Stimulated activated CD4-positive, alpha-beta T cell treated with anti-CD3 and anti-CD28 coated beads, Interleukin-4, amount 100 ng/mL, for 1 hour (primary cell): ENCODE data around the gene TMEM95.
"Not testable (repeated sequence)": the region's sequence is repeated elsewhere in the genome, so short reads cannot be mapped to it uniquely, and the experiment has no call there.

ENCODE experiments used
- DNase-seq: peaks from one replicate; pipeline ENCODE4 v3.0.0-alpha.2; 2020

Gene TMEM95

DNA sequence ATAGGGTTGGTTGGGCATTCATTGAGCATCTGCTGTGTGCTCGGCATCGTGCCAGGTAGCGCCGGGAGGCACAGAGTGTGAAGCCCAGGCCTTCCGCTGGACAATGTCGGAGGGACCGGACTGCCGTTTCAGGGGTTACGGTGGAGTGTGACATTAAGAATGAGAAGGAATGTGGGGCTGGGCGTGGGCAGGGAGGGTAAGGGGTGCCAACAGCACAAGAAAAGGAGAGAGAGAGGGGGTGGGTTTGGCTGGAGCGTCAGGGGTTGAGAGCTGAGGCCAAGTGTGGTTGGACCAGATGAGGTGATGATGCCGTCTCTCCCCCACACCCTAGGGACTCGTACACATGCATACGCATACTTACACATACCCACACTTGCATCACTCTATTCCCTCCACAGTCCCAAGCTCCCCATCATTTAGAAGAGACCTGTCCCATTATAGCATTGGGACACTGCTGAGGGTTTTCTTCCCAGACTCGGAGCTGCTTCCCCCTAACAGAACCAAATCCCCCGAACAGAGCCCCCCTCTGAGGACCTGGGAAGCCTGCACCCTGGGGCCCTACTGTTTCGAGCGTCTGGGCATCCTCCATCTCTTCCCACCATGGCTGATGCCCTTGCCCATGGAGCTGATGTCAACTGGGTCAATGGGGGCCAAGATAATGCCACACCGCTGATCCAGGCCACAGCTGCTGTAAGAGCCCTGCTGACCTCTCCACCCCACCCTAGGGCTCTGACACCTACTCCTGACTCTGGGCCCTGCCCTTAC lies 6.3 kb upstream of the TMEM95 start:
- DNase-seq: no peak

DNA sequence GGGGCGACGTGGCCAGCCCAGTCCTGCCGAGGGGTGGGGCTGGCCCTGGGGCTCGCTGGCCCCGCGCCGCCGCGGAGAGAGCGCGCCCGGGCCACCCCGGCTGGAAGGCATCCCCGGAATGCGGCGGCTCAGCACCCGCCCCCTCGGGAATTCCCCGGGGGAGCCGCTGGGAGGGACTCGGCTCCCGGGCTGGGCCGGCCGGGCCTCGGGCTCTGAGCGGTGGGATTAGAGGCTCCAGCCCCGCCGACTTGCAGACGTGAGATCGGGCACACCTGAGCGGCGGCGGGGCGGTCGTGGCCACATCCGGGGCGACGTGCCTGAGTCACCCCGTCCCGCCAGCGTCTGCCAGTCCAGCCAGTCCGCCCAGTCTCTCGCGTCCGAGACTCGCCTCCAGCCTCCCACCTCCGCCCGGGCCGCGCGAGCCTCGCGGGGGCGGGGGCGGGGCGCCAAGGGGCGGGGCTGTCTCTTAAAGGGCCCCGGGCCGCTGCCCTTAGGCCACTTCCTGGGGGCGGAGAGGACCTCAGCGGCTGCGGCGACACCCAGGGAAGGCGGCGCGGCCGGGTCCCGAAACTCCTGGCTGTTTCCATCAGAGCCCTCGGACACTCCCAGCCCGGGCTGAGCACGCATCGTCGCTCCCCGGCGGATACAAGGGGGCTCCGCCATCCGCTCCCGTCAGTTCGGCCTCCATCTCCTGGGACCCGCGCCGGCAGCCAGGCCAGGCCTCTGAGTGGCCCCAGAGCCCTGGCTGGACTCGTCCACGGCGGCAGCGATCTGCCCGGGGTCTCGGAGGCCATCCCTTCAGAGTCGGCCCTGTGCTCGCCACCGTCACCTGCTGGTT lies 3.1 kb upstream of the TMEM95 start, which contains the start of gene KCTD11:
Gene KCTD11, plus strand, starts transcription at position 498 of the 838 bp plus-strand sequence.
- peak; percentile 68 for DNase-seq

DNA sequence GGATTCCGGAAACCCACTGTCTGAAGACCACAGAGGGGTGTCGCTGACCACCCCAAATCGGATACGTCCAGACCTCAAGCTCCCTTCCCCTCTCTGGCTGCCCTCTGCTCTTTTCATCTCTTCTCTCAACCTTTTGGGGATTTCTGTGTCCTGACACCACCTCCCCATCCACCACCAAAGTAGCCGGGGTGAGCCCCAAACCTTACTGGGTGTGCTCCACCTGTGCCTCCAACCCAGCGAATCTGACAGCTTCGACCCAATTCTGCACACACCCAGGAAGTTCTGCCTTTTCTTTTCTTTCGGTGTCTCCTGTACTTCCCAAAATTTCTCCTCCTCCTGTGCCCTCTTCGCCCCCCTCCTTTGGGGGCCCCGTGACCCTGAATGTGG lies 2.5 kb upstream of the TMEM95 start:
- DNase-seq: no peak

DNA sequence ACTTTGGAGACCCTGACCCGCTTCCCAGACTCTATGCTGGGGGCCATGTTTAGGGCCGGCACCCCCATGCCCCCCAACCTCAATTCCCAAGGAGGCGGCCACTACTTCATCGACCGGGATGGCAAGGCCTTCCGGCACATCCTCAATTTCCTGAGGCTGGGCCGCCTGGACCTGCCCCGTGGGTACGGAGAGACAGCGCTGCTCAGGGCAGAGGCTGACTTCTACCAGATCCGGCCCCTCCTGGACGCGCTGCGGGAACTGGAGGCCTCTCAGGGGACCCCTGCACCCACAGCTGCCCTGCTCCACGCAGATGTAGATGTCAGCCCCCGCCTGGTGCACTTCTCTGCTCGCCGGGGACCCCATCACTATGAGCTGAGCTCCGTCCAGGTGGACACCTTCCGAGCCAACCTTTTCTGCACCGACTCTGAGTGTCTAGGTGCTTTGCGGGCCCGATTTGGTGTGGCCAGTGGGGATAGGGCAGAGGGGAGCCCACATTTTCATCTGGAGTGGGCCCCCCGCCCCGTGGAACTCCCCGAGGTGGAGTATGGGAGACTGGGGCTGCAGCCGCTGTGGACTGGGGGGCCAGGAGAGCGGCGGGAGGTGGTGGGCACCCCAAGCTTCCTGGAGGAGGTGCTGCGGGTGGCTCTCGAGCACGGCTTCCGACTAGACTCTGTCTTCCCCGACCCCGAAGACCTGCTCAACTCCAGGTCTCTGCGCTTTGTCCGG lies 1.9 kb upstream of the TMEM95 start:
- DNase-seq: no peak

DNA sequence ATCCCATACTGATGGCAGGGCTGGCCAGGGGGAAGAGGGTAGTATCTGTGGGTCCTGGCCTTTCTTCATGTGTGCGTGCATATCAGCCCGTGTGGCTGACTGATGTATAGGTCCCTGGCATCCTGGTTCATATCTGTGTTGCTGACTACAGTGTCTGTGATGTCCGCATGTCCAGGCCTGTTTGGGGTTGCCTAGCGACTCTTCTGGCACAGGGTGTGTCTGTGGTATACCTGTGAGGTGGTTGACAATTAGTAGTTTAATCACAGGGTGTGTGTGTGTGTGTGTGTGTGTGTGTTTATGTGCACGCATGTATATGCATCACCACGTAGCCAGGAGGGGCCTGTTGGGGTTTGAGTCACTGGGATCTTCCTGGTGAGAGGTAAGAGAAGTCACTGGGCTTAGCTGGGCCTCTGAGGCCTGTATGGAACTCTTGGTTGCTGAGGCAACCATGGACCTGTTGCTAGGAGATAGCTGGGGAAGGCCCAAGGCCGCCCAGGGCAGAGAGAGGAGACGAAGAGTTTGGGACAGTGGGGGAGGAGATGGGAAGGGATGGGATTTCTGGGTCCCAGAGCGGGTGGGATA lies 603 bp upstream of the TMEM95 start:
- DNase-seq: no peak

DNA sequence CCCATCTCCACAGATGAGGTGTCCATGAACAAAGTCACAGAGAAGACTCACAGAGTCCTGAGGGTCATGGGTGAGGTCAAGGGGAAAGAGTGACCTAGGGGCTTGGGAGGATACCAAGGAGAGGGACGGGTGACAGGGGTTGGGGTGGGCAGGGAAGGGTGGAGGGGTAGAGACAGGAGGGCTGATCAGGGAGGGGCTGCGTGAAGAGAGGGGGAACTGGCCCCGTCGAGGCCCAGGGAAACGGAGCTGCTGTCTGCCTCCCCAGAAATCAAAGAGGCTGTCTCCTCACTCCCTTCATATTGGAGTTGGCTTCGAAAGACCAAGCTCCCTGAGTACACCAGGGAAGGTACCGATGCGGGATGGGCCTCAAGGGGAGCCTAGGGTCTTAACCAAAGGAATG lies 617 bp downstream of the TMEM95 start:
- DNase-seq: no peak

DNA sequence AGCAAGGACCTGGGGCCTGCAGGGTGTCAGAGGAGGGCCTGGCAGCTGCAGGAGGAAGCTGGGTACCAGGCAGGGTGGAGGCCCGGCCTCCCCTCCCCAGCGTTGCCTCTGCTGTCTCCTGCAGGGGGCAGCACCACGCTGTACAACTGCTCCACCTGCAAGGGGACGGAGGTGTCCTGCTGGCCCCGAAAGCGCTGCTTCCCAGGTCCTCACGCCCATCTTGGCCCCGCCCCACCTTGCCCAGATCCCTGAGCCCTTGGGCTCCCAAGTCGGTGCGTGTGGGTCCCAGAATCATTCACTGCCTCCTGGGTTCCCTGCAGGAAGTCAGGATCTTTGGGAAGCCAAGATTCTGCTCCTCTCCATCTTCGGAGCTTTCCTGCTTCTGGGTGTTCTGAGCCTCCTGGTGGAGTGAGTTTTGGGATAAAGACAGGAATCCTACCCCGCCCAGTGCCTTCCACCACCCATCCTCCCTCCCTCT lies 1.2 kb downstream of the TMEM95 start:
- peak; percentile 84 for DNase-seq

DNA sequence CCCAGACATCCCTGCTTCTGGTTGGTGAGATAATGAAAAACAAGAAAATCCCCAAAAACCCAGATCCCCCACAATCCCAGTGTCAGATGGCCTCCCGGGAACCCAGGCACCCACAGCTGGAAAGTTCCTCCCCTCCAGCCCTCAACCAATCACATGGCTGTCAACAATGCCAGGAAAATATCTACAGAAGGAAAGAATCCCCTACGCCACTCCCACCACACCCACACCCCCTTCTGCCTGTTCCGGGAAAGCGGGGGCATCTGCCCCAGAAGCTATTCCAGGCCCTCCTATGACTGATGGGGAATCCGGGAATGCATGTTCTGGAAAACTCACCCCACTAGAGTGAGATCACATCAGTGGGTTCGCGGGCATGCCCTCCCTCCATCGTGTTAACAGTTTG lies 1.8 kb downstream of the TMEM95 start:
- no peak for DNase-seq

DNA sequence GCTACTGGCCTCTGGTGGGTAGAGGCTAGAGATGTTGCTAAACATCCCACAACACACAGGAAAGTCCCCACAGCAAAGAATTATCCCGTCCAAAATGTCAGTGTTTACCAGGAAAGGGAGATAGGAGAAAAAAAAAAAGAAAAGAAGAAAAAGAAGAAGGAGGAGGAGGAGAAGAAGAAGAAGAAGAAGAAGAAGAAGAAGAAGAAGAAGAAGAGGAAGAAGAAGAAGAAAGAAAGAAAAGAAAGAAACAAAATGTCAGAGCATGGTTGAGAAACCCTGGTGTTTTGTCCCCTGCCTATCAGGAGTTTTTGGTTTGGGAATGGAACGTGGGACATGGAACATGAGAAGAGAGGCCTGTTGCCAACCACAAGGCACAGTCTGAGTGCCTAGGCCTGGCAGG lies 2.4 kb downstream of the TMEM95 start:
- DNase-seq: no peak

DNA sequence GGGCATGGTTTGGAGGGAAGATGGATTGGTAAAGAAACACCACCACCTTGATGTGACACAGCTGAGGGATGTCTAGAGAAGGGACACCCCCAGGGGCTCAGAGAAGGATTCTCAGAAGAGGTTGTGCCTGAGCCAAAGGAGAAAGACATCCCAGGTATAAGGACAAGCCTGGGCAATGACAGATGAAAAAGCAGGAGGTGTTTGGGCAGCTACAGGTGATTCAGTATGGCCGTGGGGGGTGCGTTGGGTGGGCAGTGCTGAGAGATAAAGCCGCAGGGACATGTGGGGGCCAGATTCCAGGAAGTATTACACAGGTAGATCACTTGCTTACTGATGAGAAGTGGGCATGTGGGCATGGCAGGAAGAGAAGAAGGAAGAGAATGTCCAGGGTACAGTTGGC lies 7.0 kb downstream of the TMEM95 start:
- no peak for DNase-seq

DNA sequence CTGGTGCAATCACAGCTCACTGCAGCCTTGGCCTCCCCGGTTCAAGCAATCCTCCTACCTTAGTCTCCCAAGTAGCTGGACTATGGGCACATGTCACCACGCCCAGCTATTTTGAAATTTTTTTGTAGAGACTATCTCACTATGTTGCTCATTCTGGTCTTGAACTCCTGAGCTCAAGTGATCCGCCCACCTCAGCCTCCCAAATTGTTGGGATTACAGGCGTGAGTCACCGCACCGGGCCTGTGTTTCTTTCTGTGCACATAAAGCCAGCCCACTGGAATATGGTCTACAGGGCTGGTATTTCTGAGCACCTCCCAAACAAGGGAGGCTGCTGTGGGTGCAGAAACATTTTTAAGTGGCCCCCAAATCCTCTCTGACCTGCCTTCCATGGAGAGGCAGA lies 8.4 kb downstream of the TMEM95 start:
- DNase-seq: no peak

DNA sequence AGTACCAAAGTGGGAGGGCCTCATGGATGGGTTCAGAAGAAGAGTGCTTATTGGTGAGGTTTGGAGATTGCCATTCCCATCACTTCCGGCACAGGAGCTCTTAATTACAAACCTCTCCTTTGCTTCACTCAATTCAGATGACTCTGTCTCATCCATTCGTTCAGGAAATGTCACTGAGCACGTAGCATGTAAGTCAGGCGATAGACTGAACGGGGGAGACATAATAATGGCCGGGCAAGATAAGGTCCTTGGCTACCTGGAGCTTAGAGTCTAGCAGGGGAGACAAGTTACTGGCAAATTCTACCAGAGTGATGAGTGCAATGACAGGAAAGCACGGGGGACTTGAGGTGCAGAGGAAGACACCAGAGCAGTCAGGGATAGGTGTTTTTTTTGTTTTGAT lies 11.0 kb downstream of the TMEM95 start:
- DNase-seq: not testable (repeated sequence)

DNA sequence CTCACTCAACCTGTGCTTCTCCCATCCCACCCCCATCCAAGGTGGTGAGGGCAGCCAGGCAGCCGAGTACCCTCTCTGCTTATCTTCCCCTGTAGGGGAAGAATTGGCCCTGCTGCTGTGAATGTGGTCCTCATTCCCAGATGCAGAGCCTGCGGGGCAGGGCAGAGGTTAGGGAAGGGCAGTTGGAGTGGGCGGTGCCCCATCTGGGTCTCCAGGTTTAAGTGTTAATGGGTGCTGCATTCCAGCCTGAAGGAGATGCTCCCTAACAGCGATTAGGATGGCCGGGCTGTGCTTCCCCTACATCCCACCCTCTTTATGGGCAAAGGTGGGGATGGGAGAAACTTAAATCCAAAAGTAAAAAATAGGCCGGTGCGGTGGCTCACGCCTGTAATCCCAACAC lies 12.1 kb downstream of the TMEM95 start:
- no peak for DNase-seq

DNA sequence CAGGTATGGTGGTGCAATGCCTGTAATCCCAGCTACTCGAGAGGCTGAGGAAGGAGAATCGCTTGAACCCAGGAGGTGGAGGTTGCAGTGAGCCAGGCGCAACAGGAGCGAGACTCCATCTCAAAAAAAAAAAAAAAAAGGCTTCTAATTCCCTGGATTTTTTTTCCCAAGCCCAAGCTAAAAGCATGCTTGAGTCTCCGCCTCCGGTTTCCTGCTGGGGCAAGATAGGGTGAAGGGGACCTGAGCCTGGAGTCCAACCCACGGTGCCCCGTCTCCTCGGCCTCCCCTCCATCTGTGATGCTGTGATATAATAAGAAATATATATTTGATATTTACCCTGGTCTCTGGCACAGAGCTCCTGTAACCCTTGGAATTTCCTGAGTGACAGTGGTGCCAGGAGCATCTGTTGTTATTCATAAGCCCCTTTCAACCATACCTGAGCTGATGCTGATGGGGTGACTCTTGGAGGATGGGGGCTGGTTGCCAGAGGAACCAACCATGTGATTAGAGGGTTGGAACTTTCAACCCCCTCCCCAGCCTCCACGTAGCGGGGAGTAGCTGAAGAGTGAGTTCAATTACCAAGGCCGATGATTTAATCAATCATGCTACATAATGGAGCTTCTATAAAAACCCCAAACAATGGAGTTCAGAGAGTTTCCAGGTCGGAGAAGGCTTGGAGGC lies 13.1 kb downstream of the TMEM95 start:
- no peak for DNase-seq

DNA sequence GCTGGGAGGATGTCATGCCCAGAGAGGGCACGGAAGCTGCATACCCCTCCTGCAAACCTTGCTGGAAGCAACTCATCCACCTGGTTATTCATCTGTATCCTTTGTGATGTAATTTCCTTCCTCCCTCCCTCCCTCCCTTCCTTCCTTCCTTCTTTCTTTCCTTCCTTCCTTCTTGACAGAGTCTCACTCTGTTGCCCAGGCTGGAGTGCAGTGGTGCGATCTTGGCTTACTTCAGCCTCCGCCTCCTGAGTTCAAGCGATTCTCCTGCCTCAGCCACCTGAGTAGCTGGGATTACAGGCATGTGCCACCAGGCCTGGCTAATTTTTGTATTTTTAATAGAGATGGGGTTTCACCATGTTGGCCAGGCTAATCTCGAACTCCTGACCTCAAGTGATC lies 13.6 kb downstream of the TMEM95 start:
- DNase-seq: not testable (repeated sequence)

DNA sequence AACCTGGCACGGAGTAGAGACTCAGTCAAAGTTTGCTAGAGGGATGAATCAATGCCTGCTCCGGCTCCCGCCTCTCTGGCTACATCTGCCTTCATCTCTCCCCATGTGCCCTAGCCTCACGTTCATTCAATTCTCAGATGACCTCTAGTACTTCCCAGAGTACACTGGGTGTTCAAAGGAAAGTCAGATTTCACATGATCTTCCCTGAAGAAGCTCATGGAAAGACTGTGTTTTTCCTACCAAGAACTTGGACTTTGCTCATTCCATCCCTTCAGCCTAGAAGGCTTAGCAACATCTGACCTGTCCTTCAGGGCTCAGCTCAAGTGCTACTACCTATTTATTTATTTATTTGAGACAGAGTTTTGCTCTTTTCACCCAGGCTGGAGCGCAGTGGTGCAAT lies 14.9 kb downstream of the TMEM95 start:
- no peak for DNase-seq

DNA sequence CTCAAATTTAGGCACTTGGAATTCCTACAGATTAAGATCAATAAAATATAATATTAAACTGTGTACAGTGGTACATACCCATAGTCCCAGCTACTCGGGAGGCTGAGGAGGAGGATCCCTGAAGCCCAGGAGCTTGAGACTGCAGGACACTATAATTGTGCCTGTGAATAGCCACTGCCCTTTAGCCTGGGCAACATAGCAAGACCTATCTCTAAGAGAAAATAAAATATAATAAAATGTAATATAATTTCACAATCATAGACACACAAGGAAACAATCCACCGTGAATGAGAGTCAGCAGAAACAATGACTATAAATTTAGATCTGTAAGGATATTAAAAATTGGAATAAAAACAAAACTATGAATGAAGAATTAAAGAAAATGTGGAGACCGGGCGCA lies 15.9 kb downstream of the TMEM95 start:
- DNase-seq: no peak

DNA sequence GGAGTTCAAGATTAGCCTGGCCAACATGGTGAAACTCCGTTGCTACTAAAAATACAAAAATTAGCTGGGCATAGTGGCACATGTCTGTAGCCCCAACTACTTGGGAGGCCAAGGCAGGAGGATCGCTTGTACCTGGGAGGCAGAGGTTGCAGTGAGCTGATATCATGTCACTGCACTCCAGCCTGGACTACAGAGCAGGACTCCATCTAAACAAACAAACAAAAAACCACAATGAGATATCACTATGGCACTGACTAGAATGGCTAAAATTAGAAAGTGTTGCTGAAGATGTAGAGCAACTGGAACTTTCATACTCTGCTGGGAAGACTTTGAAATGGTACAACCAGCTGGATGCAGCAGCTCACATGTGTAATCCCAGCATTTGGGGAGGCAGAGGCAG lies 19.4 kb downstream of the TMEM95 start:
- no peak for DNase-seq

DNA sequence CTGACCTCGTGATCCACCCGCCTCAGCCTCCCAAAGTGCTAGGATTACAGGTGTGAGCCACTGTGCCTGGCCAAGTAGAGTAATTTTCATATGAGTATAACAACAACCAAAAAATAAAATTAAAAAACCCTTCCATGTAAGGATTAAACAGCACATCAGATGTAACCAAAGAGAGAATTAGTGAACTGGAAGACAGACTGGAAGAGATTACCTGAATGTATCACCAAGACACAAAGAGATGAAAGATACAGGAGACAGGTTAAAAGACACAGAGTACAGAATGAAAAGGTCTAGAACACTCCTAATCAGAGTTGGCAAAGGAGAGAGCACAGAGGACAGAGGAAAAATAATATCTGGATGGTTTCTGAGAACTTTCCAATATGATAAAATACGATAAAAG lies 24.2 kb downstream of the TMEM95 start:
- no peak for DNase-seq

DNA sequence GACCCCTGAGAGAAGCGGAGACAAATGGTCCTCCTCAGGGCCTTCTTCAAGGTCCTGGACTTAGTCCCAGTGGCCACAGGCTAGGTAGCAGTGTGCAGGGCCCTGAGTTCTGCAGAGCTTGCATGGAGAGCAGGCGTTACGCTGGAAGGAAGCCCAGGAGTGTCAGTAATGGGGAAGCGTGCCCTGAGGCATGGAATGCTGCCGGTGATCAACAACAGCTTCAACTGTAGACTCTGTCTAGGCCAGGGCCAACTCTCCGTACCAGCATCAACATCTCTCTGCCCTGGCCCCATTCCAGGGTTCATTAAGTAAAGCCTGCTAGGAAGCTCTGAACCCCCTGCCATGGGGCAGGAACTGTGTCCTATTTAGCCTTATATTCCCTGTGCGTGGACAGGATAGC lies 25.4 kb downstream of the TMEM95 start:
- DNase-seq: no peak

DNA sequence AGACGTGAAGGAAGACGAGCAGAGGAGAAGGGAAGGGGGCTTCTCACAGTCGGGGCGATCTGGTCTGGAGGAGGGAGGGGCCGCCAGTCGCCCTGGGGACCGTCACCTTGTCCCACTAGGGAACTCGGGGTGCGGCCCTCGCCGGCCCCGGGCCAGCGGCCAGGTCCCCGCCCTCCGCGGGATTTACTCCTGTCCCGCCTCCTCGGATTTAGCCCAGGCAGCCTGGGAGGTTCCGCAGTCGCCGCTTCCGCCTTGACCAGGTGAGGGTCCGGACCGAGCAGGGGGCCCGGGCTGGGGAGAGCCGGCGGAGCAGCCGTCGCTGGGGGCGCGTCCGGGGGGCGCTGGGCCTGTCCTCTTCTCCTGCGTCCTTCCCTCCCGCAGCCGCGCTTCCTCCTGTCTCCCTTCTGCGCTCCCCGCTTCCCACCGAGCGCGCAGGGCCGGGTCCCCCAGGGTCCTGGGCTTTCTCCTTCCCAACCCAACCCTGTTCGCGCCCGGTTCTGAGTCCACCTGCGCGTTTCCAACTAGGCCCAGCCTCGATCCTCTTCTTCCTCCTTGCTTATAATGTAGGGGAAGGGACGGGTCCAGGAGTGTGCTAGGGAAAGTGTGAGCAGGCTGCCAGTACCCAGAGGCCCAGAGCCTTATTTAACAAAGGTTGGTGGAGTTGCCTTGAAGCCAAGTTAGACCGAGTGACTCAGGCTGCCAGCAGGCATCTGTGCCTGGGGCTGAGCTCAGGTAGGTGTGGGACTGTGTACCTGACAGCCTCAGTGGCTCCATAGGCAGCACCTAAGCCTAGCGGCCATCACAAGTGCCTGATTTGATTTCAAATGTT lies 26.1 kb downstream of the TMEM95 start, which contains the start of gene TNK1:
Gene TNK1, plus strand, starts transcription at position 235 of the 829 bp plus-strand sequence. CDS start 1,838 bp downstream, outside the sequence.
- DNase-seq: no peak
